B cell (primary cell): ENCODE results near the gene PDXK. TPM values are rescaled to one million over a fixed set of nuclear protein-coding genes. Genes with fewer than 3 reads are reported as not detected.

Experiments used
- ATAC-seq: fragments of 200-7000 bp; cut with Tn5 transposase; one replicate; pipeline ENCODE4 v1.10.0; 2021; ENCODE audit warnings: low read depth, mild to moderate bottlenecking, moderate number of reproducible peaks, moderate library complexity
- CTCF ChIA-PET: fragments of 350-600 bp; sonication (Branson Sonifier 250); formaldehyde crosslinking; loops from one replicate; lab custom pipeline; 2021; ENCODE audit warnings: antibody characterized with exemption, inconsistent platforms; lab: Charles Lee
- POLR2A ChIA-PET: fragments of 350-600 bp; sonication (Branson Sonifier 250); formaldehyde crosslinking; loops from one replicate; lab custom pipeline; 2021; ENCODE audit warnings: antibody characterized with exemption; lab: Charles Lee
- DNase-seq: peaks from one replicate; pipeline ENCODE4 v3.0.0; 2013
- H2AFZ ChIP-seq: 2 replicates; pipeline ENCODE4 v1.6.1; 2012; ENCODE audit warnings: mild to moderate bottlenecking, low read depth, low read length; ENCODE audit not compliant: insufficient read depth, poor library complexity, severe bottlenecking
- H3K27ac ChIP-seq, 2 donors: 1 replicate in 1 of 2; 2 replicates in 1 of 2; pipeline ENCODE4 v1.5.1; 2012 to 2013; ENCODE audit warnings: low read length in 2 of 2, mild to moderate bottlenecking in 2 of 2, moderate library complexity in 1 of 2
- H3K27me3 ChIP-seq, 4 experiments: fragments of 200-600 bp in 1 of 4; sonication (generic) in 1 of 4; replicated peaks in 1 of 4; 1 replicate in 2 of 4; 2 replicates in 2 of 4; pipeline versions ENCODE4 v1.6.1 to v1.7.0; 2013 to 2016; ENCODE audit warnings: low read length in 3 of 4, mild to moderate bottlenecking in 2 of 4, mixed read lengths in 1 of 4, moderate library complexity in 1 of 4; ENCODE audit not compliant: insufficient read depth in 4 of 4, control insufficient read depth in 3 of 4; ENCODE audit errors: control extremely low read depth in 1 of 4
- H3K36me3 ChIP-seq, 2 experiments: replicated peaks in 1 of 2; 1 replicate in 1 of 2; 2 replicates in 1 of 2; pipeline versions ENCODE4 v1.6.1 to v1.7.1; 2013; ENCODE audit warnings: low read length in 1 of 2; ENCODE audit not compliant: insufficient read depth in 2 of 2, control insufficient read depth in 1 of 2; ENCODE audit errors: control extremely low read depth in 1 of 2, extremely low read depth in 1 of 2
- H3K4me1 ChIP-seq, 2 donors: fragments of 200-600 bp in 1 of 2; sonication (generic) in 1 of 2; 1 replicate in 1 of 2; 2 replicates in 1 of 2; pipeline versions ENCODE4 v1.5.1 to v1.6.1; 2013 to 2017; ENCODE audit warnings: low read length in 2 of 2; ENCODE audit not compliant: control insufficient read depth in 2 of 2, insufficient read depth in 2 of 2
- H3K4me2 ChIP-seq: replicated peaks from 2 replicates; pipeline ENCODE3; 2012; ENCODE audit warnings: mild to moderate bottlenecking, low read depth, low read length; ENCODE audit not compliant: poor library complexity, severe bottlenecking
- H3K4me3 ChIP-seq, 5 experiments: fragments of 200-600 bp in 1 of 5; sonication (generic) in 1 of 5; 1 replicate in 3 of 5; 2 replicates in 2 of 5; pipeline versions ENCODE4 v1.5.1 to v1.7.0; 2011 to 2016; ENCODE audit warnings: low read length in 4 of 5, mild to moderate bottlenecking in 4 of 5, low read depth in 2 of 5, control low read depth in 1 of 5, moderate library complexity in 1 of 5; ENCODE audit not compliant: insufficient read depth in 1 of 5; ENCODE audit errors: control extremely low read depth in 1 of 5, extremely low read depth in 1 of 5
- H3K79me2 ChIP-seq: fragments of 200-600 bp; sonication (generic); one replicate; pipeline ENCODE4 v1.6.0; 2016; ENCODE audit warnings: low read length; ENCODE audit not compliant: control insufficient read depth, insufficient read depth
- H3K9ac ChIP-seq: fragments of 200-600 bp; sonication (generic); 2 replicates; pipeline ENCODE4 v1.6.1; 2017; ENCODE audit warnings: mild to moderate bottlenecking, low read length, moderate library complexity
- H3K9me3 ChIP-seq, 3 donors: one replicate each; pipeline versions ENCODE4 v1.6.1 to v1.7.1; 2013; ENCODE audit warnings: low read length in 2 of 3; ENCODE audit not compliant: control insufficient read depth in 2 of 3, insufficient read depth in 1 of 3; ENCODE audit errors: control extremely low read depth in 1 of 3
- H4K20me1 ChIP-seq: 2 replicates; pipeline ENCODE4 v1.6.0; 2012; ENCODE audit warnings: mild to moderate bottlenecking, low read length; ENCODE audit not compliant: insufficient read depth, control insufficient read depth, poor library complexity, severe bottlenecking
- H3K27ac Mint-ChIP-seq: one replicate; pipeline ENCODE4 v1.8.0; 2021; ENCODE audit warnings: mixed read lengths
- H3K27me3 Mint-ChIP-seq: one replicate; pipeline ENCODE4 v1.8.0; 2021; ENCODE audit warnings: mixed read lengths
- H3K4me1 Mint-ChIP-seq: one replicate; pipeline ENCODE4 v1.8.0; 2021; ENCODE audit warnings: mixed read lengths
- H3K4me3 Mint-ChIP-seq: one replicate; pipeline ENCODE4 v1.8.0; 2021; ENCODE audit warnings: mixed read lengths
- H3K9me3 Mint-ChIP-seq: one replicate; pipeline ENCODE4 v1.8.0; 2022; ENCODE audit warnings: mixed read lengths; ENCODE audit not compliant: insufficient read depth
- CTCF ChIP-seq: fragments of 200-600 bp; IDR thresholded peaks from one replicate; pipeline ENCODE4 v1.8.0; 2022; ENCODE audit warnings: antibody characterized with exemption, mild to moderate bottlenecking
- EZH2 ChIP-seq: IDR thresholded peaks from 2 replicates; pipeline ENCODE4 v1.6.1; 2012; ENCODE audit warnings: borderline replicate concordance, low read depth, mild to moderate bottlenecking, moderate library complexity, low read length; ENCODE audit not compliant: insufficient read depth, poor library complexity, severe bottlenecking
- WGBS: methylation state at CpG from one replicate; pipeline ENCODE4 v1.1.5; 2013; ENCODE audit warnings: missing lambda C conversion rate; ENCODE audit not compliant: insufficient coverage; 5-methylcytosine and 5-hydroxymethylcytosine counted together
- intact Hi-C: fragments of 100-400 bp; cut with micrococcal nuclease; formaldehyde crosslinking; loops from one replicate; pipeline ENCODE4 v1.10.0; 2022
- polyA plus RNA-seq: library from polyadenylated mRNA; depleted of rRNA; stranded (reverse); fragments of >200 nt; gene quantifications from 2 replicates; pipeline ENCODE4 v1.2.3, GENCODE V29; 2012
- total RNA-seq, 2 donors: library from RNA; stranded (reverse); fragments of 120-200 nt in 1 of 2; gene quantifications; 1 replicate in 1 of 2; 2 replicates in 1 of 2; pipeline versions ENCODE4 v1.2.3 to v1.2.4, GENCODE V29; 2013 to 2022

Gene PDXK
- total and polyA plus RNA-seq, 2 donors (not counting 1 experiment from before 2014, with no cell fraction given): 31.1 to 102 TPM

- no peaks in the 10 kb centered on the region for H3K79me2 ChIP-seq
- 98% methylated on average over 32 of the region's 32 CpGs for WGBS
- H3K9me3 Mint-ChIP-seq: no peaks in the 10 kb centered on the region
- DNase-seq (no peak), ATAC-seq (no peak)
- no peak overlapping the region for H3K4me3 Mint-ChIP-seq
- H3K27ac ChIP-seq: no peak overlapping the region
- no peaks in the 10 kb centered on the region for H3K9me3 ChIP-seq
- TF ChIP-seq EZH2 (no peak), CTCF (no peak)
- H3K4me3 ChIP-seq: no peak overlapping the region
- no peaks in the 10 kb centered on the region for H3K27me3 ChIP-seq
- H3K27ac Mint-ChIP-seq: no peak overlapping the region
- H3K4me1 Mint-ChIP-seq: peaks cover 14% of the 10 kb centered on the region
- H4K20me1 ChIP-seq: no peaks in the 10 kb centered on the region
- H3K4me2 ChIP-seq: no peak overlapping the region
- H3K9ac ChIP-seq: no peak overlapping the region
- CTCF ChIA-PET: interaction anchor here (0.7 kb wide), 1 partner anchor 44 kb away, joined by 7 read pairs; no protein-coding TSS in a partner anchor
- H2AFZ ChIP-seq: no peak overlapping the region
- H3K4me1 ChIP-seq: peaks cover 13 to 19% of the 10 kb centered on the region in 2 donors
- no peaks in the 10 kb centered on the region for H3K27me3 Mint-ChIP-seq
- POLR2A ChIA-PET: no interaction called here
- H3K36me3 ChIP-seq: peaks cover 7 to 84% of the 10 kb centered on the region in 2 experiments
- intact Hi-C loops: no loop called here
Observed at GRCh38 chr21:43689556-43690337, 29.2 kb upstream of the PDXK start.

- Mint-ChIP-seq H3K27ac (no peak overlapping the region), H3K27me3 (no peaks in the 10 kb centered on the region), H3K4me3 (no peak overlapping the region), H3K9me3 (no peaks in the 10 kb centered on the region), H3K4me1 (peaks cover 14% of the 10 kb centered on the region)
- peaks cover 9 to 83% of the 10 kb centered on the region in 2 experiments for H3K36me3 ChIP-seq
- H3K9me3 ChIP-seq: no peaks in the 10 kb centered on the region
- CTCF ChIA-PET: interaction anchor here (0.7 kb wide), 1 partner anchor 45 kb away, joined by 7 read pairs; no protein-coding TSS in a partner anchor
- H4K20me1 ChIP-seq: no peaks in the 10 kb centered on the region
- no peak overlapping the region for H3K4me2 ChIP-seq
- TF ChIP-seq EZH2: no peak
- no peak for TF ChIP-seq CTCF
- POLR2A ChIA-PET: no interaction called here
- ATAC-seq (no peak), DNase-seq (no peak)
- no peaks in the 10 kb centered on the region for H3K27me3 ChIP-seq
- H3K79me2 ChIP-seq: no peaks in the 10 kb centered on the region
- WGBS: 97% methylated on average over 7 of the region's 7 CpGs
- no peak overlapping the region for H3K27ac ChIP-seq
- no peak overlapping the region for H3K4me3 ChIP-seq
- no peak overlapping the region for H3K9ac ChIP-seq
- H2AFZ ChIP-seq: no peak overlapping the region
- intact Hi-C loops: no loop called here
- H3K4me1 ChIP-seq: peaks cover 13 to 19% of the 10 kb centered on the region in 2 donors
Observed at GRCh38 chr21:43690346-43690745, 28.6 kb upstream of the PDXK start.
